ENCODE measurements around the gene FAM13A.

The FAM13A gene

GRCh38 chr4:88809576-88810219, 247.3 kb downstream of the FAM13A start:
- DNase-seq (ENCODE audit: low read depth) = no peak

- DNase-seq (ENCODE audit: low read depth) = no peak
These were observed 247.9 kb downstream of the FAM13A start for GRCh38 chr4:88809101-88809500.

GRCh38 chr4:88807499-88807898, 249.5 kb downstream of the FAM13A start:
- no peak for DNase-seq (ENCODE audit: low read depth)

GRCh38 chr4:88804234-88804633, 252.8 kb downstream of the FAM13A start:
- DNase-seq (ENCODE audit: low read depth) = no peak

- DNase-seq (ENCODE audit: low read depth) = no peak
These were observed 253.3 kb downstream of the FAM13A start for GRCh38 chr4:88803600-88804096.

- DNase-seq (ENCODE audit: low read depth) = no peak
These were observed 254.2 kb downstream of the FAM13A start for GRCh38 chr4:88802585-88803286.

GRCh38 chr4:88802138-88802537, 254.8 kb downstream of the FAM13A start:
- no peak for DNase-seq (ENCODE audit: low read depth)

- no peak for DNase-seq (ENCODE audit: low read depth)
These were observed 257.1 kb downstream of the FAM13A start for GRCh38 chr4:88799900-88800299.

GRCh38 chr4:88797725-88798124, 259.3 kb downstream of the FAM13A start:
- no peak for DNase-seq (ENCODE audit: low read depth)

GRCh38 chr4:88796545-88796944, 260.4 kb downstream of the FAM13A start:
- DNase-seq (ENCODE audit: low read depth) = no peak

- no peak for DNase-seq (ENCODE audit: low read depth)
These were observed 262.0 kb downstream of the FAM13A start for GRCh38 chr4:88794952-88795351.

- DNase-seq (ENCODE audit: low read depth) = no peak
These were observed 262.8 kb downstream of the FAM13A start for GRCh38 chr4:88794087-88794690.

GRCh38 chr4:88793475-88793874, 263.5 kb downstream of the FAM13A start:
- no peak for DNase-seq (ENCODE audit: low read depth)

- DNase-seq (ENCODE audit: low read depth) = no peak
These were observed 264.2 kb downstream of the FAM13A start for GRCh38 chr4:88792821-88793220.

- no peak for DNase-seq (ENCODE audit: low read depth)
These were observed 264.7 kb downstream of the FAM13A start for GRCh38 chr4:88792268-88792781.

GRCh38 chr4:88791274-88791673, 265.7 kb downstream of the FAM13A start:
- DNase-seq (ENCODE audit: low read depth) = no peak

GRCh38 chr4:88788895-88789294, 268.1 kb downstream of the FAM13A start:
- no peak for DNase-seq (ENCODE audit: low read depth)

- no peak for DNase-seq (ENCODE audit: low read depth)
These were observed 268.6 kb downstream of the FAM13A start for GRCh38 chr4:88788424-88788823.

GRCh38 chr4:88786011-88786410, 271.0 kb downstream of the FAM13A start:
- DNase-seq (ENCODE audit: low read depth) = no peak

GRCh38 chr4:88780389-88780788, 276.6 kb downstream of the FAM13A start:
- no peak for DNase-seq (ENCODE audit: low read depth)

GRCh38 chr4:88779431-88779830, 277.6 kb downstream of the FAM13A start:
- DNase-seq (ENCODE audit: low read depth) = no peak

GRCh38 chr4:88775529-88775928, 281.5 kb downstream of the FAM13A start:
- DNase-seq (ENCODE audit: low read depth) = no peak

GRCh38 chr4:88775026-88775425, 282.0 kb downstream of the FAM13A start:
- no peak for DNase-seq (ENCODE audit: low read depth)

Measured in CMK (cell line).